Neural progenitor cell (in vitro differentiated cells): ENCODE data around the gene CBR3. TPM values are rescaled to one million over a fixed set of nuclear protein-coding genes. Genes with fewer than 3 reads are reported as not detected.
A peak's percentile ranks its signal among the peaks of the same experiment; 100 is the strongest.

ENCODE experiments used
- DNase-seq: peaks from one replicate; pipeline ENCODE4 v3.0.0-alpha.2; 2016; ENCODE audit warnings: low spot score
- H2AFZ ChIP-seq: fragments of 200-600 bp; sonication (generic); replicated peaks from 2 replicates; pipeline ENCODE4 v1.6.1; 2016; ENCODE audit warnings: antibody characterized with exemption
- H3F3A ChIP-seq: fragments of 200-600 bp; sonication (generic); 2 replicates; pipeline ENCODE4 v1.6.1; 2016; ENCODE audit warnings: antibody characterized with exemption, low read depth
- H3K27ac ChIP-seq: fragments of 200-600 bp; sonication (generic); 2 replicates; pipeline ENCODE4 v1.5.1; 2016; ENCODE audit warnings: mild to moderate bottlenecking
- H3K27me3 ChIP-seq: fragments of 200-600 bp; sonication (generic); 2 replicates; pipeline ENCODE4 v1.6.1; 2016; ENCODE audit warnings: mild to moderate bottlenecking, moderate library complexity
- H3K36me3 ChIP-seq: fragments of 200-600 bp; sonication (generic); 2 replicates; pipeline ENCODE4 v1.5.1; 2016
- H3K4me1 ChIP-seq: fragments of 200-600 bp; sonication (generic); 2 replicates; pipeline ENCODE4 v1.6.1; 2016; ENCODE audit warnings: mixed run types
- H3K4me2 ChIP-seq: fragments of 200-600 bp; sonication (generic); 2 replicates; pipeline ENCODE4 v1.6.1; 2016
- H3K4me3 ChIP-seq: fragments of 200-600 bp; sonication (generic); 2 replicates; pipeline ENCODE4 v1.5.1; 2016
- H3K79me2 ChIP-seq: fragments of 200-600 bp; sonication (generic); 2 replicates; pipeline ENCODE4 v1.6.1; 2016; ENCODE audit warnings: low read depth
- H3K9ac ChIP-seq: fragments of 200-600 bp; sonication (generic); 2 replicates; pipeline ENCODE4 v1.6.1; 2016
- H3K9me3 ChIP-seq: fragments of 200-600 bp; sonication (generic); 2 replicates; pipeline ENCODE4 v1.5.1; 2016; ENCODE audit warnings: low read depth
- H4K20me1 ChIP-seq: fragments of 200-600 bp; sonication (generic); 2 replicates; pipeline ENCODE4 v1.6.1; 2016; ENCODE audit warnings: low read depth
- H3K27ac Mint-ChIP-seq: 3 replicates; pipeline ENCODE4 v1.8.0; 2021; ENCODE audit warnings: mixed read lengths
- H3K27me3 Mint-ChIP-seq: 2 replicates; pipeline ENCODE4 v1.8.0; 2022; ENCODE audit warnings: low read depth, mild to moderate bottlenecking, inconsistent platforms, moderate library complexity, mixed read lengths; ENCODE audit not compliant: insufficient read depth
- H3K36me3 Mint-ChIP-seq: 3 replicates; pipeline ENCODE4 v1.8.0; 2021; ENCODE audit warnings: mixed read lengths
- H3K4me1 Mint-ChIP-seq: 3 replicates; pipeline ENCODE4 v1.8.0; 2021; ENCODE audit warnings: mixed read lengths
- H3K4me3 Mint-ChIP-seq: 3 replicates; pipeline ENCODE4 v1.8.0; 2021; ENCODE audit warnings: mild to moderate bottlenecking, moderate library complexity, mixed read lengths
- H3K9me3 Mint-ChIP-seq: 3 replicates; pipeline ENCODE4 v1.8.0; 2020; ENCODE audit warnings: mixed read lengths
- CTCF ChIP-seq: fragments of 200-600 bp; sonication (generic); IDR thresholded peaks from 2 replicates; pipeline ENCODE4 v1.5.1; 2017; ENCODE audit warnings: antibody characterized with exemption, mild to moderate bottlenecking
- EZH2 ChIP-seq: fragments of 200-600 bp; sonication (generic); IDR thresholded peaks from 2 replicates; pipeline ENCODE4 v1.6.1; 2017; ENCODE audit warnings: antibody characterized with exemption, mild to moderate bottlenecking, moderate library complexity
- EZH2phosphoT487 ChIP-seq: fragments of 200-600 bp; sonication (generic); IDR thresholded peaks from 2 replicates; pipeline ENCODE4 v1.6.1; 2017; ENCODE audit warnings: antibody characterized with exemption
- total RNA-seq: library from RNA; depleted of rRNA; stranded (reverse); fragments of >200 nt; gene quantifications from 2 replicates; pipeline ENCODE4 v1.2.3, GENCODE V29; 2015; ENCODE audit warnings: low replicate concordance

Gene CBR3
- total RNA-seq, 1 donor from 2014 or later: not detected

- Histone ChIP-seq H3F3A (peaks cover 10% of the 10 kb centered on the region), H2AFZ (peak overlapping the region; percentile 66), H3K27me3 (no peaks in the 10 kb centered on the region), H3K4me2 (peak overlapping the region; percentile 52), H3K79me2 (no peaks in the 10 kb centered on the region), H3K9me3 (no peaks in the 10 kb centered on the region), H3K27ac (no peak overlapping the region), H3K36me3 (no peaks in the 10 kb centered on the region), H3K4me3 (no peak overlapping the region), H3K4me1 (peaks cover 5% of the 10 kb centered on the region), H3K9ac (no peak overlapping the region), H4K20me1 (no peaks in the 10 kb centered on the region)
- DNase-seq: no peak
- Mint-ChIP-seq H3K36me3 (no peaks in the 10 kb centered on the region), H3K9me3 (peaks cover 4% of the 10 kb centered on the region), H3K27me3 (peaks cover 9% of the 10 kb centered on the region), H3K4me1 (peaks cover 6% of the 10 kb centered on the region), H3K4me3 (no peak overlapping the region), H3K27ac (no peak overlapping the region)
- no peak for TF ChIP-seq EZH2
- no peak for TF ChIP-seq CTCF
- TF ChIP-seq EZH2phosphoT487: no peak
These were observed 29.5 kb upstream of the CBR3 start for GRCh38 chr21:36105327-36105842.

- peaks cover 8% of the 10 kb centered on the region for H3K4me1 Mint-ChIP-seq
- no peaks in the 10 kb centered on the region for H3K36me3 ChIP-seq
- H3K27ac ChIP-seq: no peak overlapping the region
- no peak overlapping the region for H2AFZ ChIP-seq
- H3K79me2 ChIP-seq: no peaks in the 10 kb centered on the region
- no peaks in the 10 kb centered on the region for H3K9me3 ChIP-seq
- no peak overlapping the region for H3K4me2 ChIP-seq
- no peaks in the 10 kb centered on the region for H3K36me3 Mint-ChIP-seq
- peaks cover 10% of the 10 kb centered on the region for H3K27me3 Mint-ChIP-seq
- H3K27ac Mint-ChIP-seq: no peak overlapping the region
- H3K4me1 ChIP-seq: no peaks in the 10 kb centered on the region
- H3K9me3 Mint-ChIP-seq: peaks cover 4% of the 10 kb centered on the region
- no peaks in the 10 kb centered on the region for H4K20me1 ChIP-seq
- TF ChIP-seq EZH2phosphoT487: no peak
- TF ChIP-seq CTCF: no peak
- no peak for TF ChIP-seq EZH2
- H3K4me3 ChIP-seq: no peak overlapping the region
- H3K9ac ChIP-seq: no peak overlapping the region
- no peaks in the 10 kb centered on the region for H3K27me3 ChIP-seq
- H3K4me3 Mint-ChIP-seq: no peak overlapping the region
- DNase-seq: no peak
- peaks cover 5% of the 10 kb centered on the region for H3F3A ChIP-seq
These were observed 25.0 kb upstream of the CBR3 start for GRCh38 chr21:36109868-36110267.

GRCh38 chr21:36111238-36111637 is 23.6 kb upstream of the CBR3 start:
- H3K27me3 Mint-ChIP-seq: peaks cover 7% of the 10 kb centered on the region
- no peaks in the 10 kb centered on the region for H3K9me3 ChIP-seq
- no peaks in the 10 kb centered on the region for H3K79me2 ChIP-seq
- H3K4me3 ChIP-seq: no peak overlapping the region
- H3K9ac ChIP-seq: no peak overlapping the region
- H3K9me3 Mint-ChIP-seq: peaks cover 4% of the 10 kb centered on the region
- H3K27me3 ChIP-seq: no peaks in the 10 kb centered on the region
- no peaks in the 10 kb centered on the region for H3F3A ChIP-seq
- TF ChIP-seq CTCF: no peak
- no peak for TF ChIP-seq EZH2
- no peak for TF ChIP-seq EZH2phosphoT487
- H4K20me1 ChIP-seq: no peaks in the 10 kb centered on the region
- H3K4me1 Mint-ChIP-seq: peaks cover 6% of the 10 kb centered on the region
- H3K27ac ChIP-seq: no peak overlapping the region
- H3K27ac Mint-ChIP-seq: no peak overlapping the region
- H3K4me2 ChIP-seq: no peak overlapping the region
- H3K4me1 ChIP-seq: no peaks in the 10 kb centered on the region
- H3K36me3 ChIP-seq: no peaks in the 10 kb centered on the region
- H3K4me3 Mint-ChIP-seq: no peak overlapping the region
- no peak for DNase-seq
- H2AFZ ChIP-seq: no peak overlapping the region
- H3K36me3 Mint-ChIP-seq: no peaks in the 10 kb centered on the region
